ENCODE results near the gene PTH1R. TPM values are rescaled to one million over a fixed set of nuclear protein-coding genes. Genes with fewer than 3 reads are reported as not detected.

Gene PTH1R
- total RNA-seq, 2 donors from 2014 or later = not detected

- Mint-ChIP-seq H3K27me3 (ENCODE audit: low read depth) (peaks cover 12% of the 10 kb centered on the region), H3K4me1 (ENCODE audit: low read depth) (peaks cover 12% of the 10 kb centered on the region), H3K4me3 (no peak overlapping the region), H3K36me3 (ENCODE audit: insufficient read depth in 2 of 2) (no peaks in the 10 kb centered on the region), H3K9me3 (no peaks in the 10 kb centered on the region), H3K27ac (no peak overlapping the region)
- no peak for DNase-seq
- ATAC-seq (replicated peaks in 1 of 2) = no peak
Observed at GRCh38 chr3:46874430-46874829, 3.1 kb upstream of the PTH1R start.

- no peak for DNase-seq
- no peak overlapping the region for H3K27ac Mint-ChIP-seq
- H3K4me3 Mint-ChIP-seq = no peak overlapping the region
- H3K4me1 Mint-ChIP-seq (ENCODE audit: low read depth) = peaks cover 12% of the 10 kb centered on the region
- ATAC-seq (replicated peaks in 1 of 2) = no peak
- no peaks in the 10 kb centered on the region for H3K9me3 Mint-ChIP-seq
- H3K27me3 Mint-ChIP-seq (ENCODE audit: low read depth) = peaks cover 23% of the 10 kb centered on the region
- H3K36me3 Mint-ChIP-seq (ENCODE audit: insufficient read depth in 2 of 2) = no peaks in the 10 kb centered on the region
Observed at GRCh38 chr3:46875560-46875959, 2.0 kb upstream of the PTH1R start.

GRCh38 chr3:46876313-46877300 lies 914 bp upstream of the PTH1R start:
- Mint-ChIP-seq H3K9me3 (no peaks in the 10 kb centered on the region), H3K27ac (no peak overlapping the region), H3K4me1 (ENCODE audit: low read depth) (peaks cover 12% of the 10 kb centered on the region), H3K4me3 (no peak overlapping the region), H3K27me3 (ENCODE audit: low read depth) (peaks cover 31% of the 10 kb centered on the region), H3K36me3 (ENCODE audit: insufficient read depth in 2 of 2) (no peaks in the 10 kb centered on the region)
- ATAC-seq (replicated peaks in 1 of 2) (no peak), DNase-seq (no peak)

GRCh38 chr3:46878781-46879436 lies 1.4 kb downstream of the PTH1R start:
- Mint-ChIP-seq H3K9me3 (no peaks in the 10 kb centered on the region), H3K27ac (no peak overlapping the region)

GRCh38 chr3:46880884-46881595 lies 3.5 kb downstream of the PTH1R start:
- Mint-ChIP-seq H3K9me3 (no peaks in the 10 kb centered on the region), H3K4me1 (ENCODE audit: low read depth) (no peaks in the 10 kb centered on the region), H3K36me3 (ENCODE audit: insufficient read depth in 2 of 2) (no peaks in the 10 kb centered on the region), H3K4me3 (peak overlapping the region; percentile 29 to 31), H3K27me3 (ENCODE audit: low read depth) (peaks cover 50% of the 10 kb centered on the region), H3K27ac (no peak overlapping the region)
- DNase-seq (no peak), ATAC-seq (replicated peaks in 1 of 2) (no peak)

More at GRCh38 chr3:46878781-46879436, 1.4 kb downstream of the PTH1R start:
- Mint-ChIP-seq H3K4me1 (ENCODE audit: low read depth) (peaks cover 6% of the 10 kb centered on the region), H3K4me3 (no peak overlapping the region), H3K27me3 (ENCODE audit: low read depth) (peaks cover 35% of the 10 kb centered on the region), H3K36me3 (ENCODE audit: insufficient read depth in 2 of 2) (no peaks in the 10 kb centered on the region)
- DNase-seq (no peak), ATAC-seq (replicated peaks in 1 of 2) (no peak)

GRCh38 chr3:46881596-46882376 lies 4.3 kb downstream of the PTH1R start:
- H3K27me3 Mint-ChIP-seq (ENCODE audit: low read depth) = peaks cover 50% of the 10 kb centered on the region
- no peaks in the 10 kb centered on the region for H3K9me3 Mint-ChIP-seq
- H3K36me3 Mint-ChIP-seq (ENCODE audit: insufficient read depth in 2 of 2) = no peaks in the 10 kb centered on the region
- H3K27ac Mint-ChIP-seq = no peak overlapping the region
- ATAC-seq (replicated peaks in 1 of 2) (peak; percentile 33 to 50), DNase-seq (peak; percentile 28 to 39)
- H3K4me1 Mint-ChIP-seq (ENCODE audit: low read depth) = no peaks in the 10 kb centered on the region
- H3K4me3 Mint-ChIP-seq = peak overlapping the region; percentile 69 to 78

- ATAC-seq (replicated peaks in 1 of 2) (peak; percentile 28 to 29), DNase-seq (peak in 1 of 2 donors; percentile 15)
- peaks cover 52% of the 10 kb centered on the region for H3K27me3 Mint-ChIP-seq (ENCODE audit: low read depth)
- no peaks in the 10 kb centered on the region for H3K4me1 Mint-ChIP-seq (ENCODE audit: low read depth)
- no peaks in the 10 kb centered on the region for H3K36me3 Mint-ChIP-seq (ENCODE audit: insufficient read depth in 2 of 2)
- peak overlapping the region; percentile 73 to 78 for H3K4me3 Mint-ChIP-seq
- H3K27ac Mint-ChIP-seq = no peak overlapping the region
- no peaks in the 10 kb centered on the region for H3K9me3 Mint-ChIP-seq
Observed at GRCh38 chr3:46882377-46883053, 5.0 kb downstream of the PTH1R start.

GRCh38 chr3:46883054-46883829 lies 5.7 kb downstream of the PTH1R start:
- Mint-ChIP-seq H3K27ac (no peak overlapping the region), H3K4me3 (peak overlapping the region; percentile 73 to 78), H3K27me3 (ENCODE audit: low read depth) (peaks cover 55% of the 10 kb centered on the region), H3K9me3 (no peaks in the 10 kb centered on the region), H3K4me1 (ENCODE audit: low read depth) (no peaks in the 10 kb centered on the region), H3K36me3 (ENCODE audit: insufficient read depth in 2 of 2) (no peaks in the 10 kb centered on the region)
- ATAC-seq (replicated peaks in 1 of 2) = peak; percentile 51 to 53
- no peak for DNase-seq

GRCh38 chr3:46883830-46884185 lies 6.3 kb downstream of the PTH1R start:
- H3K4me3 Mint-ChIP-seq = peak overlapping the region; percentile 49 to 68
- no peaks in the 10 kb centered on the region for H3K9me3 Mint-ChIP-seq
- H3K27ac Mint-ChIP-seq = no peak overlapping the region
- ATAC-seq (replicated peaks in 1 of 2) = no peak
- no peaks in the 10 kb centered on the region for H3K36me3 Mint-ChIP-seq (ENCODE audit: insufficient read depth in 2 of 2)
- DNase-seq = no peak
- peaks cover 55% of the 10 kb centered on the region for H3K27me3 Mint-ChIP-seq (ENCODE audit: low read depth)
- no peaks in the 10 kb centered on the region for H3K4me1 Mint-ChIP-seq (ENCODE audit: low read depth)

- no peaks in the 10 kb centered on the region for H3K36me3 Mint-ChIP-seq (ENCODE audit: insufficient read depth in 2 of 2)
- no peaks in the 10 kb centered on the region for H3K4me1 Mint-ChIP-seq (ENCODE audit: low read depth)
- ATAC-seq (replicated peaks in 1 of 2) (no peak), DNase-seq (no peak)
- H3K9me3 Mint-ChIP-seq = no peaks in the 10 kb centered on the region
- peaks cover 49% of the 10 kb centered on the region for H3K27me3 Mint-ChIP-seq (ENCODE audit: low read depth)
- H3K27ac Mint-ChIP-seq = no peak overlapping the region
- no peak overlapping the region for H3K4me3 Mint-ChIP-seq
Observed at GRCh38 chr3:46884427-46884826, 6.9 kb downstream of the PTH1R start.

- DNase-seq = no peak
- H3K4me3 Mint-ChIP-seq = no peak overlapping the region
Observed at GRCh38 chr3:46884929-46885328, 7.4 kb downstream of the PTH1R start.

More at GRCh38 chr3:46884929-46885328, 7.4 kb downstream of the PTH1R start:
- ATAC-seq (replicated peaks in 1 of 2) = peak in 1 of 2 donors; percentile 44
- Mint-ChIP-seq H3K27ac (no peak overlapping the region), H3K9me3 (no peaks in the 10 kb centered on the region), H3K4me1 (ENCODE audit: low read depth) (no peaks in the 10 kb centered on the region), H3K36me3 (ENCODE audit: insufficient read depth in 2 of 2) (no peaks in the 10 kb centered on the region), H3K27me3 (ENCODE audit: low read depth) (peaks cover 44% of the 10 kb centered on the region)

Measured in activated T-cell treated with anti-CD3 and anti-CD28 coated beads, Interleukin-2, amount 50 U/mL, for 72 hours (primary cell).